GM18868 (cell line): ENCODE results near the gene C9orf43.
"Not testable (repeated sequence)": the region's sequence is repeated elsewhere in the genome, so short reads cannot be mapped to it uniquely, and the experiment has no call there.

Source experiments
- ATAC-seq: cut with Tn5 transposase; IDR thresholded peaks from one replicate; pipeline ENCODE4 v1.9.1; 2021; ENCODE audit warnings: mild to moderate bottlenecking, moderate library complexity; ENCODE audit not compliant: unreplicated experiment

C9orf43 gene

DNA sequence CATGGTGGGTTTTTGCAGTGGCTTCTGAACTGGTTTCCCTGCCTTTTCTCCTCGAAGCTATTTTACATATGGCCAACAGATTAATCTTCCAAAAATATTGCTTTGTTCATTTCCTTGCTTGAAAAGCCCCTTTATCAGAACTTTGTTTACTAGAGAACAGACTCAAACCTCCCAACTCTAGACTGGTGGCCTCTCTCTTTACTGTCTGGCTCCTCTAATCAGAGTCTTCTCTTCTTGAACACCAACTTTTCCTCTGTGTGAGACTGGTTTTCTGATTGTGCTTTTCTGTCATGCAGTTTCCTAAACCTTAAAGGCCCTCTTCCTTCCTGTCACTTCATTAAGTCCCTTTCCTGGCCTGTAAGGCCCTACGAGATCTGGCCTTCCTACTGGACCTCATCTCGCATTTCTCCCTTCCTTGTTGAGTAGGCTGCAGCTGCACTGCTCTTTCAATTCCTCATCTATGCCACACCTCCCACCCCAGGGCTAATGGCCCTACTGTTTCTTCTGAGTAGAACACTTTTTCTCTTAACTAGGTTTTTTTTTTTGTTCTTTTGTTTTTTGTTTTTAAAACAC lies 5.7 kb downstream of the C9orf43 start:
- ATAC-seq, result peak; percentile 96

- ATAC-seq, result no peak
Measured at GRCh38 chr9:113417370-113417769, 6.8 kb downstream of the C9orf43 start.

DNA sequence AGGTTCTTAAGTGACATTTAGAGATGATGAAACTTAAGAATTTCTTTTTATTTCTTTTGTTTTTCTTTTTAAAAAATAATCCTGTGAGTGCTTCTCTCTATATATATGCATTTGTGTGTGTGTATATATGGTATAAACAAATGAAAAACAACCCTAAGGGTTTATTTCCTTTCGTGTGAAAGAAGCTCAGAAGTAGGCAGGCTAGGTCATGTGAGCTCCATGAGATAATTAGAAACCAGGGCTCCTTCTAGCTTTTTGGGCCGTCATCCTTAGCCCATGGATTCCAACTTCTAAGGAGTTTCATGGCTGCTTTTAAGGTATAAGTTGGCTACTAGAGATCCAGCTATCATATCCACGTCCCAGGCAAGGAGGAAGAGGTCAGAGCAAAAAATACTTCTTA lies 11.2 kb downstream of the C9orf43 start:
- ATAC-seq, result no peak

- no peak for ATAC-seq
Measured at GRCh38 chr9:113425072-113425471, 14.5 kb downstream of the C9orf43 start.

DNA sequence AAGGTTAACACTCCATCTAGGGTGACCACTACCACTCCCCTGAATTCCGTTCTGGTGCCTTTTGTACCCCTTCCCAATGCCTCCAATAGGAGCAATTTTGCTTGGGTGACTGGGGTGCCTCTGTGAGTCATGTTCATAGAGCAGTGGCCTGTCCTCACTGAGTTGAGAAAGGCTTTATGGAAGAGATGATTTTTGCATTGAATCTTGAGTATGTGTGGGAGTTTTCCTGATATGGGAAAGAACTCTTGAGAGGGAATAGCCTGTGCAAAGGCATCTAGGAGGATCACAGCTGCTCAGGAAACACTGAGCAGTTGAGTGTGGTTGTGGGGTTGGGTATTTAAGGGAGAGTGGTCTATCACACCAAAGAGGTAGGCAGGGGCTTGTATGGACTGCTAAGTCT lies 16.2 kb downstream of the C9orf43 start:
- no peak for ATAC-seq

DNA sequence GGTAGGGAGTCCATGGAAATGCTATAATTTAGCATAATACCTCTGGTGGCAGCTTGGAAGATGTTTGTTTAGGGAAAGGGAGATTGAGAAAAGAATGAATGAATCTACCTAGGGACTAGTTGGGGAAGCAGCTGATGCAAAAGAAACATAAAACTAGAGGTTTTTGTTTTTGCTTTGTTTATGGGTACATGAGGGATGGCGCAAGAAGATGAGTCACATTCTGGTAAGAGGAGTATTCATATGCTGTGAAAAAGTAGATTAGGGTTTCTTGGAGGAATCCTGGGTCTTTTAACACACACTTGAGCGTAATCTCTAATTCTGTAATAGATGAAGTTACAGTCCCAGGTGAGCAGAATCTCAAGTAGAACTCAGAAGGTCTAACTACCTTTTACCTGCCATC lies 17.1 kb downstream of the C9orf43 start:
- no peak for ATAC-seq

DNA sequence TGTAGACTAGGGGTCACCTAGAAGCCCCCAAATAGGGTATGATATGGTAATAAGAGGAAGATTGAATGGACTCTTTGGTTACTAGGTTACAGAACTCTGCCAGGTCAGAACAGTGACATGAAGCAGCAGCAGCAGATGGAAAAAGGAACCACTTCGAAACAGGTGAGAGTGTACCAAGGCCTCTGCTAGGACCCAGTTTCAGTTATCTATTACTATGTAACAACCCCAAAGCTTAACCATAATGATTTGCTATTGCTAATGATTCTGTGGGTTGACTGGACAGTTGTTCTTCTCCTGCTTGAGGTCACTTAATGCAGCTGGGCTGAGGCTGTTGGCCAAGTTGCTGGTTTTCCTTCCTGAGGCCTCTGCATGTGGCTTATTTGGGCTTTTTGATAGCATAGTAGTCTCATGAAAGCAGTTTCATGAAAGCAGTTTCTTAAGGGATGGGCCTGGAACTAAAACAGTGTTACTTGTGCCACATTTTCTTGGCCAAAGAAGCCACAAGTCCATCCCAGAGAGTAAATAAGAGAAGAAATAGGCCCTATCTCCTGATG lies 17.6 kb downstream of the C9orf43 start:
- ATAC-seq, result no peak

- no peak for ATAC-seq
Measured at GRCh38 chr9:113431191-113431590, 20.6 kb downstream of the C9orf43 start.

GRCh38 chr9:113436728-113437515 lies 26.4 kb downstream of the C9orf43 start:
- no peak for ATAC-seq

DNA sequence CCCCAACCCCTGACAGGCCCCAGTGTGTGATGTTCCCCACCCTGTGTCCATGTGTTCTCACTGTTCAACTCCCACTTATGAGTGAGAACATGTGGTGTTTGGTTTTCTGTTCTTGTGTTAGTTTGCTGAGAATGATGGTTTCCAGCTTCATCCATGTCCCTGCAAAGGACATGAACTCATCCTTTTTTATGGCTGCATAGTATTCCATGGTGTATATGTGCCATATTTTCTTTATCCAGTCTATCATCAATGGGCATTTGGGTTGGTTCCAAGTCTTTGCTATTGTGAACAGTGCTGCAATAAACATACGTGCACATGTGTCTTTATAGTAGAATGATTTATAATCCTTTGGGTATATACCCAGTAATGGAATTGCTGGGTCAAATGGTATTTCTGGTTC lies 27.2 kb downstream of the C9orf43 start:
- ATAC-seq, result not testable (repeated sequence)

GRCh38 chr9:113444736-113445135 lies 34.2 kb downstream of the C9orf43 start:
- no peak for ATAC-seq

DNA sequence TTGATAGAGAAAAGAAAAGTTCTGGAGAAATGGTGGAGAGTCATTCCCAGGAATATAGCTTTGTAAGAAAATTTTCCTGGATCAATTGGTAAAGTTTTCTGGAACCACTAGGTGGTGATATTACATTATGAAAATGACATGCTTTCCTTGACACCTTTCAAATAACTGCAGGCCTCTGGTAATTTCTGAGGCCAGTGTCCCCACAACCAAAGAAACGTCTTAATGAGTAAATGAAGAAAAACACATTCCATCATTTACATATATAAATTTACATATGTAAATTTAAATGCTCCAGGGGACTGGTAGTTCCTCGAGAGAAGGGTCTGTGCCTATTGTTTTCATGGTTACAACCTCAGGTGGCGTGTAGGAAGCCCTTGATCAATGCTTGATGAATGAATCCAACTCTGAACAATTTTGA lies 35.8 kb downstream of the C9orf43 start:
- no peak for ATAC-seq

- no peak for ATAC-seq
Measured at GRCh38 chr9:113449376-113449775, 38.8 kb downstream of the C9orf43 start.

DNA sequence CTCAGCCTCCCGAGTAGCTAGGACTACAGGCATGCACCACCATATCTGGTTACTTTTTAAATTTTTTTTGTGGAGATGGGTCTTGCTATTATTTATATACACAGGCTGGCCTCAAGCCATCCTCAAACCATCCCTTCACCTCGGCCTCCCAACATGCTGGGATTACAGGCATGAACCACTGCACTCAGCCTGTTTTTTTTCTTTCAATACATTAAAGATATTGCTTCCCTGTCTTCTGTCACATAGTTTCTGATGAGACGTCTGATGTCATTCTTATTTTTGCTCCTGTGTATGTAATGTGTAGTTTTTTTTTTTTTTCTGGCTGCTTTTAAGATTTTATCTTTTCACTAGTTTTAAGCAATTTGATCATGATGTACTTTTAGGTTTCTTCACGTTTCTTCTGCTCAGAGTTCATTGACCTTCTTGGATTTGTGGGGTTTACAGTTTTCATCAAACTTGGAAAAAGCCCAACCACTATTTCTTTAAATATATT lies 41.6 kb downstream of the C9orf43 start:
- no peak for ATAC-seq

- ATAC-seq, result peak; percentile 42
Measured at GRCh38 chr9:113454914-113455761, 44.6 kb downstream of the C9orf43 start.

GRCh38 chr9:113456235-113456634 lies 45.7 kb downstream of the C9orf43 start:
- ATAC-seq, result no peak

GRCh38 chr9:113461285-113461684 lies 50.7 kb downstream of the C9orf43 start:
- ATAC-seq, result no peak

GRCh38 chr9:113461943-113462342 lies 51.4 kb downstream of the C9orf43 start:
- no peak for ATAC-seq

GRCh38 chr9:113462781-113463286 lies 52.3 kb downstream of the C9orf43 start:
- no peak for ATAC-seq

- no peak for ATAC-seq
Measured at GRCh38 chr9:113463418-113464285, 53.1 kb downstream of the C9orf43 start, which contains the start of gene RGS3. Gene RGS3, plus strand, starts transcription at chr9:113463727. Its CDS starts 76 bp downstream, at chr9:113463803.
